HG03469 (cell line): ENCODE measurements around the gene NPHS1.
"Not testable (repeated sequence)": the region's sequence is repeated elsewhere in the genome, so short reads cannot be mapped to it uniquely, and the experiment has no call there.

ENCODE experiments used
- ATAC-seq: cut with Tn5 transposase; IDR thresholded peaks from one replicate; pipeline ENCODE4 v1.9.1; 2021; ENCODE audit warnings: mild to moderate bottlenecking, moderate library complexity, moderate number of reproducible peaks; ENCODE audit not compliant: unreplicated experiment

Gene NPHS1, protein sequence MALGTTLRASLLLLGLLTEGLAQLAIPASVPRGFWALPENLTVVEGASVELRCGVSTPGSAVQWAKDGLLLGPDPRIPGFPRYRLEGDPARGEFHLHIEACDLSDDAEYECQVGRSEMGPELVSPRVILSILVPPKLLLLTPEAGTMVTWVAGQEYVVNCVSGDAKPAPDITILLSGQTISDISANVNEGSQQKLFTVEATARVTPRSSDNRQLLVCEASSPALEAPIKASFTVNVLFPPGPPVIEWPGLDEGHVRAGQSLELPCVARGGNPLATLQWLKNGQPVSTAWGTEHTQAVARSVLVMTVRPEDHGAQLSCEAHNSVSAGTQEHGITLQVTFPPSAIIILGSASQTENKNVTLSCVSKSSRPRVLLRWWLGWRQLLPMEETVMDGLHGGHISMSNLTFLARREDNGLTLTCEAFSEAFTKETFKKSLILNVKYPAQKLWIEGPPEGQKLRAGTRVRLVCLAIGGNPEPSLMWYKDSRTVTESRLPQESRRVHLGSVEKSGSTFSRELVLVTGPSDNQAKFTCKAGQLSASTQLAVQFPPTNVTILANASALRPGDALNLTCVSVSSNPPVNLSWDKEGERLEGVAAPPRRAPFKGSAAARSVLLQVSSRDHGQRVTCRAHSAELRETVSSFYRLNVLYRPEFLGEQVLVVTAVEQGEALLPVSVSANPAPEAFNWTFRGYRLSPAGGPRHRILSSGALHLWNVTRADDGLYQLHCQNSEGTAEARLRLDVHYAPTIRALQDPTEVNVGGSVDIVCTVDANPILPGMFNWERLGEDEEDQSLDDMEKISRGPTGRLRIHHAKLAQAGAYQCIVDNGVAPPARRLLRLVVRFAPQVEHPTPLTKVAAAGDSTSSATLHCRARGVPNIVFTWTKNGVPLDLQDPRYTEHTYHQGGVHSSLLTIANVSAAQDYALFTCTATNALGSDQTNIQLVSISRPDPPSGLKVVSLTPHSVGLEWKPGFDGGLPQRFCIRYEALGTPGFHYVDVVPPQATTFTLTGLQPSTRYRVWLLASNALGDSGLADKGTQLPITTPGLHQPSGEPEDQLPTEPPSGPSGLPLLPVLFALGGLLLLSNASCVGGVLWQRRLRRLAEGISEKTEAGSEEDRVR (N-terminal part only)

DNA sequence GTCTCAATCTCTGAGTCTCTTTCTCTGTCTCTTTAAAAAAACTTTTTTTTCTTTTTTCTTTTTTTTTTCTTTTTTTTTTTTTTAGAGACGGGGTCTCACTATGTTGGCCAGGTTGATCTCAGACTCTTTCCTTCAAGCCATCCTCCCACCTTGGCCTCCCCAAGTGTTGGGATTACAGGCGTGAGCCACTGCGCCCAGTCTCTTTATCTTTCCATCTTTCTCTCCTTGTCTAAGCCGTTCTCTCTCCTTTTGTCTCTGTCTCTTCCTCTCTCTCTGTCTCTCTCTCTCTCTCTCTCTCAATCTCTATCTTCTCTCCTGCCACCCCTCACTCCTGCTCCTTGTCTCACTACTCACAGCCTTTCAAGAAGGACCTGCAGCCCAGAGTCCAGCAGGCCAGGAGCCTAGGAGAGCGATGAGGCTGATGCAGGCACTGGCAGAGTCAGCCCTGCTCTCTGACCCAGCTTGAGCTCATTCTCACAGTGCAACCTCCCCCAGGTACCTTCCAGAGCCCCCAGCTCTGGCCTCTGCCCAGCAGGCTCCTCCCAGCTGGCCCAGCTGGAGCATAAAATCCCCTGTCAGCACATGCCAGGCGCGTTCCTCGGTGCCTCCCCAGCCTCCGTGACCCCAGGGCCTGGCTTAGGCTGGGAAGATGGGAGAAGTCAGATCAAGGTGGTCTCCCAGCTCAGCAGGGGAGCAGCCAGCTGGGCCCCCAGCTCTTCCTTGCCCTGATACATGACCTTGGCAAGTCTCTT, at the start of gene NPHS1:
Gene NPHS1 (minus strand): TSS at position 476 of the 752 bp plus-strand sequence. CDS start 667 bp downstream, outside the sequence.
- ATAC-seq = no peak

DNA sequence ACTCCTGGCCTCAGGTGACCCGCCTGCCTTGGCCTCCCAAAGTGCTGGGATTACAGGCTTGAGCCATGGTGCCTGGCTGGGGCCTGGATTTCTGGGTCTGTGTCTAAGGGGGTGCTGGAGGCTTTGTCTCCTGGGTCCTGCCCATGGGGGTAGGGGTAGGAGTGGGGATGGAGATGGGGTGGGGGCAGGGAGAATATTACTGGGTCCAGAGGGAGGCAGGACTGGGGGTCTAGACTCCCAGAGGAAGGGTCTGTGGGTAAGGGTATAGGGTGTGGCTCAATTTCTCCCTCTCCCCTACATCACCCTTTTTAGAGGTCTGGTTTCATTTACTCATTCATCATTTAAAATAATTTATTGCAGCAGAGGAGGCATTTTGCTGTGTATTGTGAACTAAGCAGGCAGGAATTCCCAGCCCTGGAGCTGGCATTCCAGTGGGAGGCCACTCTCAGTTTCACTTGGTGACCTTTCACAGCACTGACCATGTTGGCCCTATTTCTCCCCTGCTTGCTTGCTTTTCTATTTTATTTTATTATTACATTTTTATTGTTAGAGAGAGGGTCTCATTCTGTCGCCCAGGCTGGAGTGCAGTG, 48.8 kb upstream of the NPHS1 start:
- no peak for ATAC-seq

DNA sequence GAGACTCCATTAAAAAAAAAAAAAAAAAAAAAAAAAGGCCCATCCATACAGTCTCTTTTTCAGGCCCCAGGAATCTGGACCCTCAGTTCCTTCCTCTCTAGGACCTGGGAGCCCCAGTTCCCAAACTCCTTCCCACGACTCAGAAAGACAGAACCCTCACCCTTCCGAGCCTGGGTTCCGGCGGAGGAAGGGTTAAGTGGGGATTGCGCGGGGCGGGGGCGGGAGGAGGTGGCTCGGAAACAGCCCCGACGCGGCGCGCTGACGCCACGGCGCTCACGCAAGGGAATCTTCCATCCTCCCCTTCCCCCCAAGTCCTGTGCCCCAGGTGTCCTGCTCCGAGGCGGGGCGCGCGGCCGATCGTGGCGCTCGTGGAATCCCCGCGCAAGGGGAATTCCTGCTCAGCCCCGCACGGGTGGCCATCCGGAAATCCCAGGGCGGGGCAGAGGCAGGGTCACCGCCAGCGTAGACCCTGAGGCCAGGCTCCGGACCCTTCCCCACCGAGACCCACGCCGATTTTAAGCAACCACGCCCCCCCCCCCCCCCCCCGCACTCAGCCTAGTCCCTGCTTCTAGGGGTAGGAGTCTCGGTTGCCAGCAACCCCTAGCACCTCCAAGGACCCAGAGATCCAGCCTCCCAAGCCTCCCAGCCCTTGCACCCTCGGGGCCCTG, 47.4 kb upstream of the NPHS1 start:
- ATAC-seq = peak; percentile 29

DNA sequence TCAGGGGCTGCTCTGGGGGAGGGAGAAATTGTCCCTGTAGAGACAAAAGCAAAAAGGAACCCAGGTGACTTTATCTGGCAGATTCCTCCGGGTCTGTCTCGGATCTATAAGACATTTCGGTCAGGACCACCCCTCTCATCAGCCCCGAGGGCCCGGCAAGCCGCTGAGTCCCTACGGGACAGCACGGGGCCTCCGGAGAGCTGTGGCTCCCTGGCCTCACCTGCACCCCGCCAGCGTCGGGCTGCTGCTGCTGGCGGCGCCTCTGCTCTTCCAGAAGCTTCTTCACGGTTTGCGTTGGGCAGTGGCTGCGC, 46.1 kb upstream of the NPHS1 start:
- no peak for ATAC-seq

DNA sequence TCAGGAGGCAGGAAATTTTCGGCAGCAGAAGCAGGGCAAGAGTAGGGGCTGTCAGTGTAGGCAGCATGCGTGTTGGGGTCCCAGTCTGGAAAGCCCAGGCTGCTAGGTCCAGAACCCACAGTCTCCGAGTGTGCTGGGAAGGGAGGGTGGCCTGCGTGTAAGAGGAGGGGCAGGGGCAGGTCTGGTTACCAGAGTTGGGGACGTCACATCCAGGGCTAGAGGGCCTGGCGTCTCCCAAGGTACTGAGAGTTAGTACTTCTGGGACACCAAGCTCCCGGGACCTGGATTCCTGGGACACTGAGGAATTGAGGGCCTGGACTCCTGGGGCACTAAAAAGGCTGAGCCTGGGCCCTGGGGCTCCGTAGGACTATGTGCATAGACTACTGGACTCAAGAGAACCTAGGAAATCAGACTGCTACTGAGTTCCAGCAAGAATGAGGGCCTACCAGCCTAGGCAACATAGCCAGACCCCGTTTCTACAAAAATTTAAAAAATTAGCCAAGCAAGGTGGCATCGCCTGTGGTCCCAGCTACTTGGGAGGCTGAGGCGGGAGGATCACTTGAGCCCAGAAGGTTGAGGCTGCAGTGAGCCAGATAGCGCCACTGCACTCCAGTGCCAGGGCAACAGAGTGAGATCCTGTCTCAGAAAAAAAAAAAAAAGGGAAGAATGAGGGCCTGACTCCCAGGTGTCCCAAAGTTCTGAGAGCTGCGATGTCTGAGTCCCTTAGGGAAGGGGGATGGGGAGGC, 45.6 kb upstream of the NPHS1 start:
- ATAC-seq = no peak

DNA sequence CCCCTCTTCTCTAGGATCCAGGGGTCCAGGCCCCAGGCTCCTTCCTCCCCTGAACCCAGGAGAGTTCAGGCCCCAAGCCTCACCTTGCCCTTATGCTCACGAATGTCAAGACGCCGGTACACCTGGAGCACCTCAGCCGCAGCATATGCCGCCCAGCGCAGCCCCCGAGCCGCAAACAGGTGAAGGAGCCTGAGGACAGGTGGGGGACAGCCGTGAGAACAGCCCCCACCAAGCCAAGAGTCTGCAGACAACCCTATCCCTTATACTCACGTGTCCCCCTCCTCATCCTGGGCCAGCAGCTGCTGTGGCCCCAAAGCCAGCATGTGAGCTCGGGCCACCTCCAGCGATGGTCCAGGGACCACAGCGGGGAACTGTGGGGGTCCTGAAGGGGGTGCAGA, 44.3 kb upstream of the NPHS1 start:
- ATAC-seq = no peak

DNA sequence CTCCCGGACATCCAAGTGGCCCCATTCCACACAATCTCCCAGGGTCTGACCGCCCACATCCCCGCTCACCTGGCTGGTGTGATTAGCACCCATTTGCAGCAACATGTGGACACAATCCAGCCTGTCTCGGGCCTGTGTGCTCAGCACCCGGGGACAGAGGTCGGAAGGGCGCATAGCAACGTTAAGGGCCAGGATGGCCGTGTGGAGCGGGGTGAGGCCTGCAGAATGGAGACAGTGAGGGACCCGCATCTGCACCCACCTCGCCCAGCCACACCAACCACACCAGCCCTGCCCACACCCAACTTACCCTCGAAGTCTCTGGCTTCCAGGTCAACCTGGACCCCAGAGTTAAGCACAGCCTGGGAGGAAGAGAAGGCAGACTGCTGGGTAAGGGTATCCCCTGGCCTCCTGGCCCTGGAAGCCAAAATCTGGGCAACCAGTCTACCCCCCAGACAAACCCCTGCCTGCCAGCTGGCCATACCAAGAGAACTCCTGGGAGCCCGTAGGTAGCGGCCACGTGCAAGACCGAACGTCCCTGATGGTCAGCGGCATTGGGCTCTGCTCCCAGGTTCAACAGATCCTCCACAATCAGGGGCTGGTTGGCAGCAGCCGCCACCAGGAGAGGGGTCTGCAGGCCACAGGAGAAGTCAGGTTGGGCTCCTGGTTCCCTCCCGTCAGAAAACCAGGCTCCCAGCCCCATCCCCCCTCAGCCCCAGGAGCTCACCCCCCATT, 43.8 kb upstream of the NPHS1 start:
- no peak for ATAC-seq

DNA sequence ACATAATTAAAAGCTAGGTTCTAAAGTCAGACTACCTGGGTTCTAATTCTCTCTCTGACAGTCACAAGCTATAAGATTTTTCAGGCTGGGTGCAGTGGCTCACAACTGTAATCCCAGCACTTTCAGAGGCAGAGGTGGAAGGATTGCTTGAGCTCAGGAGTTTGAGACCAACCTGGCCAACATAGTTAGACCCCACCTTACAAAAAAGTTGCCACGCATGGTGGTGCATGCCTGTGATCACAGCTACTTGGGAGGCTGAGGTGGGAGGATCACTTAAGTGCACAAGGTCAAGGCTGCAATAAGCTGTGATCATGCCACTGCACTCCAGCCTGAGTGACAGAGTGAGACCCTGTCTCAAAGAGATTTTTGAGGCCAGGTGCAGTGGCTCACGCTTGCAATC, 42.0 kb upstream of the NPHS1 start:
- no peak for ATAC-seq

DNA sequence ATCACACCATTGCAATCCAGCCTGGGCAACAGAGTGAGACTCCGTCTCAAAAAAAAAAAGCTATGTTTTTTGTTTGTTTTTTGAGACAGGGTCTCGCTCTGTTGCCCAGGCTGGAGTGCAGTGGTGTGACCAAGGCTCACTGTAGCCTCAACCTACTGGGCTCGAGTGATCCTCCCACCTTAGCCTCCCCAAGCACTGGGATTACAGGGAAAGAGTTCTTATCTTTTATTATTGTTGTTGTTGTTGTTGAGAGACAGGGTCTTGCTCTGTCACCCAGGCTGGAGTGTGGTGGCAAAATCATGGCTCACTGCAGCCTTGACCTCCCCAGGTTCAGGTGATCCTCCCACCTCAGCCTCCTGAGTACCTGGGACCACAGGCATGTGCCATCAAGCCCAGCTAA, 39.5 kb upstream of the NPHS1 start:
- not testable (repeated sequence) for ATAC-seq

DNA sequence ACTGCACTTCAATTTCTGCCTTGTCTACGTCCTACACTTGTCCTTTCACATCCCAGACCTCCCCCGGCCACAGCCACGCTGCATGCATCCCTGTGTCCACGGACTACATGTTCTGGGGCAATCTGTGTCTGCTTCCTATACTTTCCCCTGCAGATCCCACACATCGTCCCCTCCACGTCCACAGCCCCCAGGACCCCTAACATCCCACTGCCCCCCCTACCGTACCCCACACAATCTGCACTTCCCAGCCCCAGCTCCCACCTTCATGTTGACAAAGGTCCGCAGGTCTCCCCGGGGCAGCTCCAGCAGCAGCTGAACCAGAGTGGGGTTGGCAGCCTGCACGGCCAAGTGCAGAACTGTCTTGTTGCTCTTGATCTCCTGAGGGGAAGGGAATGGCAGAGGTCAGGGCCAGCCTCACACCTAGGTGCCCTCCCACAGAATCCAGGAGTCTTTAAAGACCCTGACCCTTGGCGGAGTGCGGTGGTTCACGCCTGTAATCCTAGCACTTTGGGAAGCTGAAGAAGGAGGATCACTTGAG, 37.9 kb upstream of the NPHS1 start:
- ATAC-seq = no peak

DNA sequence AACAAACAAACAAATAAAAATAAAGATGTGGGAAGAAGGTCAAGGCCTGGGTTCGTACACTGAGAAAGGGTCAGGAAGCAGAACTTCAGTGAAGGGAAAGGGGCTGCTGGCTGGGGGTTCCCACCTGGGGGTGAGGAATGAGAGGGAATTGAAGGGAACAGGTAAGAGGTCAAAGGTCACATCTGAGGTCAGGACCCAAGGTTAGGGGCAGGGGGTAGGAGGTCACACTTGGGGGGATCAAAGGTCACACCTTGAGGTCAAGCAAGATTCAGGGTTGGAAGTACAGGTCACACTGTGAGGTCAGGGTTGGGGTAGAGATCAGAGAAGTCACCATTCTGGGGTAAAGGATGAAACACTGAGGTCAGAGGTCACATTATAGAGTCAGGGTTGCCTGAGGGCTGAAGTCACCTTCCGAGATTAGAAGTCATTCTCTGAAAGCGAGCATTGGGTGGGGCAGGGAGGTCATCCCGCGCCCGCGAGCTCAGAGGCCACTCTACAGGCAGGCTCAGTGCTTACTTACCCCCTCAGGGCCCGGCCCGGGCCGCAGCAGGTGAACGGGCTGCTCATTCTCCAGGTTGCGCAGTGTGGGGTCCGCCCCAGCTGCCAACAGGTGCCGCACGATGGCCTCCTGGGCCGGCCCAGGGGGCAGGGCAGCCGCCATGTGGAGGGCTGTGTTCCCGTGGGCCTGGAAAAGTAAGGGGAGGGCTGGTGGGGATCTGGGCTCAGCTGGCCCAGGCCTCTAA, 37.2 kb upstream of the NPHS1 start:
- ATAC-seq = no peak

DNA sequence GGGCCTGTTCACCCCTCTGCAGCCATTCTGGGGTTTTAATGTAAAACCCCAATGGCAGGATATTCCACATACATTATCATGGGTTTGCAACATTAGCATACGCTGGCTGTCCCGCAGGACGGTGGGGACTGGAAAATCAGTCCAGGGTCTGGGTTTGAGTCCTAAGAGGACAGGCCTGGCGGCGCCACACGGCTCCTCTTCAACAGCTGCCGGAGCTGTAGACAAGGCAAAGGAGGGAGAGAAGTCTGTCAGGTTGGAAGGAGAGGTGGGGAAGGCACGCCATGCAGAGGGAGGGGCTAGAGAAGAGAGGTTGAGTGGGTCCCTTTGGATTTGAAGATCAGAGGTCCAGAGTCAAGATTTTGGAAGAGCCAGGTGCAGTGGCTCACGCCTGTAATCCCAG, 36.1 kb upstream of the NPHS1 start:
- ATAC-seq = no peak

DNA sequence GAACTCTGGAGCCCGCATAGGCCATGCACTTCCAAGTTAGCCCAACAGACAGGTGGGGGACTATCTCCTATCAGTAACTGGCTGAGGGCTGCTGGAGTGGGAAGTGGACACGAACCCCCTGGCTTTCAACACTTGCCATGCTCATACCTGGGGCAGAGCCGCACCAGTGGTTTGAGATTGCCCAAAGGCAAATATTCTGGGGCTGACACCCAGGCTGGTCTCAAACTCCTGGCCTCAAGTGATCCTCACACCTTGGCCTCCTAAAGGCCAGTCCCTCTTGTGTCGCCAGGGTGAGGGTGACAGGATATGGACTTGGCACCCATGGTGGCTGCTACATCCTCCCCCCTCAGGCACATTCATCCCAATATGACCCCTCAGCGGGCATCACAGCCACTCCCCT, 34.9 kb upstream of the NPHS1 start:
- no peak for ATAC-seq

DNA sequence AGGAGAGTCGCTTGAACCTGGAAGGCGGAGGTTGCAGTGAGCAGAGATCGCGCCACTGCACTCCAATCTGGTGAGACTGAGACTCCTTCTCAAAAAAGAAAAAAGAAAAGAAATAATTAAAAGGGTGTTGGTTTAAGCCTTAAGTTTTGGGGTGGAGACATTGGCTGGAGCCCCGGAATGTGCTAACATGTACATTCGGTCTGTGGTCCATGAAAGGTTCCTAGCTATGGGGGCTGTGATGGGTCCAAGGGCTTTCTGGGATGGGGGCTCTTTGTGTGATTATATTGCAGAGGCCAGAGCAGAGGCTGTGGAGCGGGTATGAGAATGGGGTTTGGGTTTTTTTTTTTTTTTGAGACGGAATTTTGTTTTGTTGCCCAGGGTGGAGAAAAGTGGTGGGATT, 33.6 kb upstream of the NPHS1 start:
- no peak for ATAC-seq

DNA sequence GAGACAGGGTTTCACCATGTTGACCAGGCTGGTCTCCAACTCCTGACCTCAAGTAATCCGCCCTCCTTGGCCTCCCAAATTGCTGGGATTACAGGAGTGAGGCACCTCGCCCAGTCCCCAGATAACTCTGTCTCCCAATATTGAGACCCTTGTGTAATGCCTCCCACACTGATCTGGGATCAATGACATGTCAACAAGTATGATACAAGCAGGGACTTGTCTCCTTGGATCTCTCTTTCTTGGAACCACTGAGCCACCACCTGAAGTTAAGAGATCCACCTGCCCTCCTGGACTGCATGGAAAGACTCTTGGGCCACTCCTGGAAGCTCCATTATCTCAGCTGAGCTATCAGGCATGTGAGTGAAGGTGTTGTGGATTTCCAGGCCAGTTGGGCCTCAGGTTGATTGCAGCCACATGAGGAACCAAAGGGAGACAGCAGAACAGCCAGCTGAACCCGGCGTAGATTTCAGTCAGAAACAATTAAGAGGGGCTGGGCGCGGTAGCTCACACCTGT, 33.0 kb upstream of the NPHS1 start:
- no peak for ATAC-seq

DNA sequence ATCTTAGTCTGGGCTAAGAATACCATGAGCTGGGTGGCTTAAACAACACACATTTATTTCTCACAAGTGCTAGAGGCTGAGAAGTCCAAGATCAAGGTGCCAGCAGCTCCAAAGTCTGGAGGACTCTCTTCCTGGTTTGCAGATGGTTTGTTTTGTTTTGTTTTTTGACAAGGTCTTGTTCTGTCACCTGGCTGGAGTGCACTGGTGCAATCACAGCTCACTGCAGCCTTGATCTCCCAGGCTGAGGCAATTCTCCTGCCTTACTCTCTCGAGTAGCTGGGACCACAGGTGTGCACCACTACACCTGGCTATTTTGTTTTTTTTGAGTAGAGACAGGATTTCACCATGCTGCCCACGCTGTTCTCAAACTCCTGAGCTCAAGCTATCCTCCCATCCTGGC, 31.6 kb upstream of the NPHS1 start:
- no peak for ATAC-seq

DNA sequence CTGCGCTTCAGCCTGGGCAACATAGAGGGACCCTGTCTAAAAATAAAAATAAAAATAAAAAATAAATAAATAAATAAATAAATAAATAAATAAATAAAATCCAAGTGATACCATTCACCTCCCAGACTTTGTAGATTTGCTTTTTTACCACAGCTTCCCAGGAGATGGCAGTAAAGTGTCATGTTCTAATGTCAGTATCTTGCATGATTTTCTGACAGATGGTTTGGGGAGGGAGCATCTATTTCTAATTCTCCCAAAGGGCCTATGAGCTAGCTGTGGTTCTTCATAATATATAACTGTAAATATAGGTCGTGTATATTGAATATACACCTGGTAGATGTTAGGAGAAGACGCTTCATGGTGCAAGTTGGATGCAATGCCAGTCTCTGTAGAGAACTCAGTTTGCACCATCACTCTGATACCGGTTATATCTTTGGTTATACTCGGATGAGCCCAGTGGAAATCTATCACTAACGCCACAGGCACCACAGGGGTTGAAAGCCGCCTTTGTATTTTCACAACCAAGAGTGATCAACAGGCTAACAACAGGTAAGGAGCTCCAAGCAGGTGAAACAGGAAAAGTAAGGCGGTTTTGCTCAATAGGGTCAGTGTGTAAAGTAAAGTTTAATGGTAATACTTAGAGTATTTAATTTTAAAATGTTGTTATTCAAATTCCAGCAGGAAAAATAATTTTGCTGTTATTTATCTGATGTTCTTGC, 30.0 kb upstream of the NPHS1 start:
- no peak for ATAC-seq
